OCI-LY7 (cell line): ENCODE results near the gene NAT10.

Experiments
- CTCF ChIP-seq: fragments of 200-600 bp; sonication (generic); conservative IDR thresholded peaks from 2 replicates; pipeline ENCODE4 v1.5.1; 2014; ENCODE audit warnings: mild to moderate bottlenecking, antibody characterized with exemption, low read length, moderate library complexity, mixed read lengths
- EZH2phosphoT487 ChIP-seq: fragments of 200-600 bp; sonication (generic); IDR thresholded peaks from 2 replicates; pipeline ENCODE4 v1.6.1; 2018; ENCODE audit warnings: low read depth, borderline replicate concordance, mild to moderate bottlenecking, mixed run types, antibody characterized with exemption, low read length, moderate library complexity, mixed read lengths

- TF ChIP-seq CTCF (no peak), EZH2phosphoT487 (no peak)
Observed at GRCh38 chr11:34072832-34073231, 32.6 kb upstream of the NAT10 start.
